GM12872 (cell line): Measurements from ENCODE around the gene R3HCC1L.

Experiments used
- TF ChIP-seq, protein P1 (sequence below): IDR thresholded peaks from 3 replicates; pipeline ENCODE4 v1.5.1; 2011; ENCODE audit warnings: low read depth, mild to moderate bottlenecking, low read length, moderate library complexity; ENCODE audit not compliant: insufficient read depth

R3HCC1L gene

DNA sequence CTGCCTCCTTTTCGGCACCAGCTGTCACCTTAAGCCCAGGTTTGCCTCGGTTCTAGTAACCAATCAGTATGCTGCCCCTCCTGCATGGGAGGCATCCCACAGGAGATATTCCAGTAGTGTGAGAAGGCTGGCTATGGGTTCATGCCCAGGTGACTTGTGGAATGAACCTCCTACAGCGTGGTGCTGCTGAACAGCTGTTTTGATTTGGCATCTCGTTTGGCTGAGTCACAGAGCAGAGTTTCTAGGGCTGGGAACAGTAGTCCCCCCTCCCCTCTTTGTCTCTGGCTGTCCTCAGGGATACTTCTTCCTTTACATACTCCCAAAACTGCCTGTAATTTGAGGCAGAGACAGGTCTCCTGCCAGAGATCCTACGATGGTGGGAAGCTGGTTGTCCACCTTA, 16.1 kb downstream of the R3HCC1L start:
- TF ChIP-seq, protein P1, sequence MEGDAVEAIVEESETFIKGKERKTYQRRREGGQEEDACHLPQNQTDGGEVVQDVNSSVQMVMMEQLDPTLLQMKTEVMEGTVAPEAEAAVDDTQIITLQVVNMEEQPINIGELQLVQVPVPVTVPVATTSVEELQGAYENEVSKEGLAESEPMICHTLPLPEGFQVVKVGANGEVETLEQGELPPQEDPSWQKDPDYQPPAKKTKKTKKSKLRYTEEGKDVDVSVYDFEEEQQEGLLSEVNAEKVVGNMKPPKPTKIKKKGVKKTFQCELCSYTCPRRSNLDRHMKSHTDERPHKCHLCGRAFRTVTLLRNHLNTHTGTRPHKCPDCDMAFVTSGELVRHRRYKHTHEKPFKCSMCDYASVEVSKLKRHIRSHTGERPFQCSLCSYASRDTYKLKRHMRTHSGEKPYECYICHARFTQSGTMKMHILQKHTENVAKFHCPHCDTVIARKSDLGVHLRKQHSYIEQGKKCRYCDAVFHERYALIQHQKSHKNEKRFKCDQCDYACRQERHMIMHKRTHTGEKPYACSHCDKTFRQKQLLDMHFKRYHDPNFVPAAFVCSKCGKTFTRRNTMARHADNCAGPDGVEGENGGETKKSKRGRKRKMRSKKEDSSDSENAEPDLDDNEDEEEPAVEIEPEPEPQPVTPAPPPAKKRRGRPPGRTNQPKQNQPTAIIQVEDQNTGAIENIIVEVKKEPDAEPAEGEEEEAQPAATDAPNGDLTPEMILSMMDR = no peak

DNA sequence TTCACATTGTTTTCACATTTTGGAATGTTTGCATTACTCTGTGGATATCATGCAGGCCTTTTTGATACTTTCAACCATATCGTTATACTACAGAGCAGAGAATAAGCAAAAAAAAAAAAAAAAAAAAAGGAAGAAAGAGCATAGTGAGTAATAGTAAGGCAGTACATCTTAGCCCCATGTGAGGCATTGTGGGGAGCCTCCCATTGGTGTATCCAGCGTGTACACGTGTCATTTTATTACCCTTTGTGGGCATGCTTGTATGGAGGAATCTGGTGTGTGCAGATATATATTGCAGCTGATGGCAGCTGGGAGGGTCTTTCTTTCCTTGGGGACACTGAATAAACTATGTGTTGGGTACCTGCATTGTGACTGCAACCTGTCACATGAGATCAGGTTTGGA, 19.6 kb downstream of the R3HCC1L start:
- TF ChIP-seq, protein P1 = no peak

GRCh38 chr10:98158576-98158975, 24.1 kb downstream of the R3HCC1L start:
- TF ChIP-seq, protein P1 = no peak

DNA sequence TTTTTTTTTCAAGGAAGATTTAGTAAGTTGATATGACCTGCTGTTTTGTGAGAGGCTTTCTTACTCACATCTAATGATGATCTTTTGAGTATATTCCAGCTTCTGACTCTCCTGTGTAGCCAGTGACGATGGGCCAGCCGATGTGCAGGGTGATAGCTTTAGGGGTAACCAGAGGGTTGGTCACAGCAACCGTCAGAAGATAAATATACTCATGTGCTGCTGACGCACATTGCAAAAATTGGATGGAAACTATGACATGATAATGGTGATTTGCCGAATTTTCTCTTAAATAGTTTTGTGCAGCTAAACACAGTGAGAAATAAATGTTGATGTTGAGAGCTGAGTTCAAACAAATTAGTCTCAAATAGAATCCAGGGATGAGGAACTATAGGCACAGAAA, 29.5 kb downstream of the R3HCC1L start:
- TF ChIP-seq, protein P1 = no peak

GRCh38 chr10:98167191-98167590, 32.7 kb downstream of the R3HCC1L start:
- TF ChIP-seq, protein P1 = no peak

- TF ChIP-seq, protein P1 = no peak
Measured at GRCh38 chr10:98168147-98168546, 33.7 kb downstream of the R3HCC1L start.

GRCh38 chr10:98168766-98169165, 34.3 kb downstream of the R3HCC1L start:
- TF ChIP-seq, protein P1 = no peak

GRCh38 chr10:98169379-98169778, 34.9 kb downstream of the R3HCC1L start:
- TF ChIP-seq, protein P1 = no peak
